AG09309 (cell line): ENCODE results near the gene ADGRV1.

Experiments used
- DNase-seq: peaks from one replicate; pipeline ENCODE4 v3.0.0-alpha.2; 2010; ENCODE audit warnings: low read depth
- H3K4me3 ChIP-seq: 2 replicates; pipeline ENCODE4 v1.5.1; 2011; ENCODE audit warnings: mild to moderate bottlenecking, low read depth, low read length, moderate library complexity; ENCODE audit not compliant: control insufficient read depth
- CTCF ChIP-seq: IDR thresholded peaks from 2 replicates; pipeline ENCODE4 v1.5.1; 2011; ENCODE audit warnings: mild to moderate bottlenecking, low read depth, low read length, inconsistent platforms; ENCODE audit not compliant: insufficient read depth, control insufficient read depth; ENCODE audit errors: missing control alignments

The ADGRV1 gene

DNA sequence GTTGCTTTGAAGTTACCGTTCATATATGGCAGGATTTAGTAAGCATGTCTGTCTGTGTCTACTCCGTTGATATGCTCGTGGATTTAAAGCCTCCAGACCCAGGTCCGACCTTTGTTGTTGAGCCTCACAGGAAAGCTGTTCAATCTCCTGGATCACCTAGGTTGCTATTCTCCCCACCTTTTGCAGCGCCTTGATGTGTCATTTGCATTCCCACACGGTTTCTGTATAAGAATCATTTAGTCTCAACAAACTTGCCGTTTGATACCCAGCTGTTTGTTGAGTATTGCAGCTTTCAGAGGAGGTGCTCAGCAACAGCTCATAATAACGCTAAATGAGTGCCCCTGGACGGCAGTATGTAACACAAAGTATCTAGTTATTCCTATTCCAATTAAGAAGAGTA is 1.2 kb upstream of the ADGRV1 start:
- no peak for DNase-seq
- no peak for TF ChIP-seq CTCF
- H3K4me3 ChIP-seq = no peak overlapping the region

DNA sequence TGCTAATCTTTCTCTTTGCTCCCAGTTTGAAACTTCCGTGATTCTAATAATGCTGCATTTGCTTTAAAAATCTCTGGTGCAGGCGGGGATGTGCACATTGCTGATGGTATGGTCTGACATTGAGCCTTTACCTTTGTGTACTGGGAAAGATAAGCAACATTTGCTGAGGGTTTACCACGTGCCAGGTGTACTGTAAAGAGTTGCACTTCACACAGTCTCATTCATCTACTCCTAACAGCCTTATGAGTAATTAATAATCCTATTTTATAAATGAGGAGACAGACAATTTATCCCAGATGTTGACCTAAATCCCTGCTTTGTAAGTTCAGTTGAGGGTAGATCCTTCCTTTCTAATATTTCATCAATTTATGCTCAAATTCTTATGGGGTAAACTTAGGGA is 726 bp upstream of the ADGRV1 start:
- no peak for TF ChIP-seq CTCF
- no peak overlapping the region for H3K4me3 ChIP-seq
- no peak for DNase-seq

DNA sequence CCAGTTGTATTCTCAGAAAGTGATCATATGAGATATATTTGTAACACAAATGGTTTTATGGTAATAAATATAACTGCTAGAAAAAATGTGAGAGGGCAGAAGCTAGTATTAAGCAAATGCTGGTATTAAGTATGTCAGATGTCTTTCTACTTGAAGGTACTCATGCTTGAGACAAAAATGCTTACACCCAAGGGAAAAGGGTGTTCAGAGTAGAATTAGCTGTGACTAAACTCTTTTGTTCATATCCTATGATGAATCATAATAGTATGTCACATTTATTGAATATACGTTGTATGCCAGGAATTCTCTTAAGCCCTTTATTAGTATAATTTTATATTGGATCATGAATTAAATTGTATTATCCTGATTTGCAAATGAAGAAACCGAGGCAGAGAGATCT is 2.2 kb downstream of the ADGRV1 start:
- H3K4me3 ChIP-seq = no peak overlapping the region
- TF ChIP-seq CTCF = no peak
- DNase-seq = no peak

- no peak for TF ChIP-seq CTCF
- no peak overlapping the region for H3K4me3 ChIP-seq
- no peak for DNase-seq
Measured at GRCh38 chr5:90561766-90562165, 3.2 kb downstream of the ADGRV1 start.

GRCh38 chr5:90562341-90562740 is 3.7 kb downstream of the ADGRV1 start:
- DNase-seq = no peak

DNA sequence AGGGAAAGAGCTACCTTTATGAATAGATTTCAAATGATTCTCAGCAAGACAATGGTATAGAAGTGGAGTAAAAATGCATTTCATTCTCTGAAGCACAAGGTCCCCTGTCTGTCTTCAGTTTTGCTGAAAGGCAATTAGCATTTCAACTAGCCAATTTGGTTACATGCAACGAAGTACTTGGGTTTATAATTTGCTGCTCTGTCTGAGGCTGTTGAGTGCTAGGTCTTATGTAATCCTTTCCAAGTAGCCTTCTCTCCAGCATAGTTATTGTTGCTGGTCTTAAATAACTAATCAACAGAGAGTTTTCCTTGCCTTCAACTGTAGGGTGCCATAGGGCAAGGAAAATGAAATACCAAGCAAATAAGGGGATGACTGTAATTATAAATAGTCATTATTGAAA is 4.5 kb downstream of the ADGRV1 start:
- no peak for TF ChIP-seq CTCF
- no peak overlapping the region for H3K4me3 ChIP-seq
- DNase-seq = no peak

More at GRCh38 chr5:90562341-90562740, 3.7 kb downstream of the ADGRV1 start:
- TF ChIP-seq CTCF = no peak
- no peak overlapping the region for H3K4me3 ChIP-seq

- no peak for TF ChIP-seq CTCF
- no peak for DNase-seq
- no peak overlapping the region for H3K4me3 ChIP-seq
Measured at GRCh38 chr5:90565491-90565890, 6.9 kb downstream of the ADGRV1 start.
